ENCODE measurements around the gene SIGLEC11.
A peak's percentile ranks its signal among the peaks of the same experiment; 100 is the strongest.

Gene SIGLEC11

DNA sequence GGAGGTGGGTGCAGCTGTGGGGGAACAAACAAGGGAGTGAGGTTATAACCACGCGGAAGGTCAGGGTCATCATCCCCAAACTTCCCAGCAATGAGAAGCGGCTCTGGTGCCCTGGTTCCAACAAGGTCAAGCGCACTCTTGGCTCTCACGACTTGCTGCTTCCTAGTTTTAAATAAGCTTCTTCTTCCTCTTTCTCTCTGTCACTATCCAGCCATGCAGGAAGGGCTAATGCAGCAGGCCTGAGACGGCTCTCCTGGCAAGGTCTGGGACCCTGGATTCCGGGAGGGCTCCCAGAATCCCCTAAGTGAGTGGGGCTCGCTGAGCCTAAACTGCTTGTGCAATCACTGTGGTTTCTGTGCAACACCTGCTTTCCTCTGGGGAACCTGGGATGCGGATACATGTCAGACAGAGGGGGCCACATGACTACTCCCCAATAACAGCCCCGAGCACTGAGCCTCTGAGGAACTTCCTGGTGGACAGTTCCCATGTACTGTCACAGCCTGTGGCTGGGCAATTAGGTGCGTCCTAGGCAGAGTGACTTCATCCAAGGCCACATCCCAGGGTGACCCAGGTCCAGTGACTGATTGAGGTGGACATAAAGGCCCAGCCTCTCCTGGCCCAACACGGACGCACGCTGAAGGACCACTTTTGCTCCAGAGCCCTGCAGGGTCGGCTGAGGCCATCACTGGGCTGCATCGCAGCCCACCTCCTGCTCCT is 40.0 kb upstream of the SIGLEC11 start:
- no peak overlapping the region for H3K4me3 ChIP-seq (ENCODE audit: insufficient read depth, low read depth, low read length, poor library complexity, severe bottlenecking)
- peaks cover 77% of the 10 kb centered on the region for H3K36me3 ChIP-seq (ENCODE audit: control insufficient read depth, insufficient read depth, low read length)
- DNase-seq, result no peak
- no peaks in the 10 kb centered on the region for H3K27me3 ChIP-seq (replicated peaks; ENCODE audit: control insufficient read depth, insufficient read depth, low read length, poor library complexity, severe bottlenecking)
- peaks cover 9% of the 10 kb centered on the region for H3K4me1 ChIP-seq (ENCODE audit: control insufficient read depth, insufficient read depth, low read length, poor library complexity, severe bottlenecking)
- H3K27ac ChIP-seq (ENCODE audit: insufficient read depth, low read length, poor library complexity, severe bottlenecking), result no peak overlapping the region
- H3K9me3 ChIP-seq (ENCODE audit: control insufficient read depth, low read length), result no peaks in the 10 kb centered on the region

DNA sequence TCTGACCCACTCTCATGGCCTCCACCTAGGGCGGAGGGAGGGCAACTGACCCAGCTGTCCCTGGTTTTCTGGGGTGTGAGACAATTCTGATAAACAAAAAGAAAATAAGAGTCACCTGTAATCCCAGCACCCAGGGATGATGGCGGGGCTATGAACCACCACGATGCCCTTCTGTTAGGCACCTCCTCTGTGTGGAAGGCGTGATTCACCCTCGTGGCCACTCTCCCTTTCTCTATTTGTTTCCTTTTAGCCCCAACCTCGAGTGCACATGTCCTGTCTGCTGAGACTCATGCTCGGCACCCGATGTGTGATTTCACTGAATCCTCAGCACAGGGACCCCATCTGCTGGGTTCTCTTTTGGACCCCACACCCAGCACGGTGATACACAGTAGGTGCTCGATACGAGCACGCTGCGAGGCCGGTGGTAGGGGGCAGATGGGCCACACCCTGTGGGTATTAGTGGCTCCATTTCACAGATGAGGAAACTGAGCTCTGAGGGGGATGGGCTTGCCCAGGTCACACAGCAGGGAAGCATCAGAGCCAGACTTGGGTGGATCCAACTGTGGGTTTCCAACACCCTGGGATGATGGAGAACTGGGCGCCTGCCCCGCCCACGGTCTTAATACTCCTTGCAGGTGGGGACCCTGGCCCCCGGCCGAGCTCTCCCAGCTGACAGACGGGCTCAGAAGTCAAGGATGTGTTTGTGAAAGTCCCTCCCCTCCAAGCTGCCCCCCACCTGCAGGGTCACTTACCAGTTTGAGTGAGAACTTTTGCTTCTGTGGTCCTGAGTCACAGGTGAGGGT is 39.3 kb upstream of the SIGLEC11 start:
- no peak overlapping the region for H3K27ac ChIP-seq (ENCODE audit: insufficient read depth, low read length, poor library complexity, severe bottlenecking)
- no peaks in the 10 kb centered on the region for H3K9me3 ChIP-seq (ENCODE audit: control insufficient read depth, low read length)
- no peak for DNase-seq
- H3K4me1 ChIP-seq (ENCODE audit: control insufficient read depth, insufficient read depth, low read length, poor library complexity, severe bottlenecking), result peaks cover 9% of the 10 kb centered on the region
- H3K4me3 ChIP-seq (ENCODE audit: insufficient read depth, low read depth, low read length, poor library complexity, severe bottlenecking), result no peak overlapping the region
- H3K36me3 ChIP-seq (ENCODE audit: control insufficient read depth, insufficient read depth, low read length), result peaks cover 78% of the 10 kb centered on the region
- no peaks in the 10 kb centered on the region for H3K27me3 ChIP-seq (replicated peaks; ENCODE audit: control insufficient read depth, insufficient read depth, low read length, poor library complexity, severe bottlenecking)

DNA sequence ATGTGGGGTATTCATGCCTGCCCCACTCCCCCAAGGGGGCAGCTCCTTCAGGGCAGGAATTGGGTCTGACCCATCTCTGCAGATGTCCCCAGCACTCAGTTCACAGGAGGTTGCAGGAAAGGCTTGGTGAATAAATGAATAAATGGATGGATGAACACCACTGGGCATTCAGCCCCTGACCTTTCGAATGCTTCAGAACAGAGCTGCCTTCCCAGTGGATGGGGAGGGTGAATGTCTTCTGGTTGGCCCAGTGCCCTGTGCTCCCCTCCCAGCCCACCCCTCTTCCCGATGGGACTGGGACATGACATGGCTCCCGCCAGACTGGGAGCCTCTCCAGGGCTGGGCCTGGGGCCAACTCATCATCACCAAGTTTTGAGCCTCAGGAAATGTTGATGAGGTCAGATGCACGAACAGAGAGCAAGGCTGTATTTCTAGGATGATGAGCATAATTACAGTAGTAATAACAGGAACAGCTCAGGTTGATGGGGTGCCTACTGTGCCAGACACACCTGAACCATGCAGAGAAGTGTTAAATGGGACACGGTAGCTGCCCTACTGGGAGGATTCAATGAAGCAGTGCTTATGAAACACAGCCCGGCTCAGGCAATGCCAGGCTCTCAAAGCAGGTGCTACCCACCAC is 38.5 kb upstream of the SIGLEC11 start:
- DNase-seq, result no peak
- Histone ChIP-seq H3K4me3 (ENCODE audit: insufficient read depth, low read depth, low read length, poor library complexity, severe bottlenecking) (no peak overlapping the region), H3K4me1 (ENCODE audit: control insufficient read depth, insufficient read depth, low read length, poor library complexity, severe bottlenecking) (peaks cover 8% of the 10 kb centered on the region), H3K27me3 (replicated peaks; ENCODE audit: control insufficient read depth, insufficient read depth, low read length, poor library complexity, severe bottlenecking) (no peaks in the 10 kb centered on the region), H3K36me3 (ENCODE audit: control insufficient read depth, insufficient read depth, low read length) (peaks cover 80% of the 10 kb centered on the region), H3K27ac (ENCODE audit: insufficient read depth, low read length, poor library complexity, severe bottlenecking) (no peak overlapping the region), H3K9me3 (ENCODE audit: control insufficient read depth, low read length) (no peaks in the 10 kb centered on the region)

DNA sequence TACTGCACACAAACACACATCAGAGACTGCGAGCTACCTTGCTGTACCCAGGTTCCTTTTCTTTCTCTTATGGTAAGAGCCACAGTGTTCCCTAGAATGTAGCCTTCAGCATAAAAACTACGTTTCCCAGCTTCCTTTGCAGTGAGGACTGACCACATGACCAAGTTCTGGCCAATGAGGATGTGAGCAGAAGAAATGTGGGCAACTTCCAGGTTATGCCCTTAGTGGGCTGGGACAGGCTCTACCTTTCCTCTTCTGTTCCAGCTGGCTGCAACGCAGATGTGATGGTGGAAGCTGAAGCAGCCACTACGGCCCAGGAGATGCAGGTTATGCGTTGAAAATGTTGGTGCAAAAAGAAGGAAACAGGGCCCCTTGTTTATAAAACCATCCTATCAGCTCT is 36.7 kb upstream of the SIGLEC11 start:
- DNase-seq, result no peak
- Histone ChIP-seq H3K27me3 (replicated peaks; ENCODE audit: control insufficient read depth, insufficient read depth, low read length, poor library complexity, severe bottlenecking) (no peaks in the 10 kb centered on the region), H3K36me3 (ENCODE audit: control insufficient read depth, insufficient read depth, low read length) (peaks cover 77% of the 10 kb centered on the region), H3K4me1 (ENCODE audit: control insufficient read depth, insufficient read depth, low read length, poor library complexity, severe bottlenecking) (no peaks in the 10 kb centered on the region), H3K27ac (ENCODE audit: insufficient read depth, low read length, poor library complexity, severe bottlenecking) (no peak overlapping the region), H3K4me3 (ENCODE audit: insufficient read depth, low read depth, low read length, poor library complexity, severe bottlenecking) (no peak overlapping the region), H3K9me3 (ENCODE audit: control insufficient read depth, low read length) (no peaks in the 10 kb centered on the region)

DNA sequence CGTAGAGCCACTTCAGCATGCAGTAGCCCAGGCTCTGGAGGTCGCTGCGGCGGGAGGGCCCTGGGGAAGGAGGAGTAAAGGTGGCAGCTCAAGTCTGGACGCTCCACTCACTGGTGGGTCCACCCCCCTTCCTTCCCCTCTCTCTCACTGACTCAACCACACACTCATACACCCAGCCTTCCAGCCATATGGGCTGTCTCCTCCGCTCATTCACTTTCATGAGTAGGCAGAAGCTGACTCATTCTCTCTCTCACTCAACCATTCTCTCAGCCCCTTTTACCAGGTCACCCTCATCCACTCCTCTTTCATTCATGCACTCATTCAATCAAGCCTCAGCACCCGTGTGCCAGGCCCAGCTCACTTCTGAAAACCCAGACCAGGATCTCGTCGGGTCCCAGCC is 27.5 kb upstream of the SIGLEC11 start:
- H3K9me3 ChIP-seq (ENCODE audit: control insufficient read depth, low read length), result no peaks in the 10 kb centered on the region
- no peak overlapping the region for H3K27ac ChIP-seq (ENCODE audit: insufficient read depth, low read length, poor library complexity, severe bottlenecking)
- H3K4me3 ChIP-seq (ENCODE audit: insufficient read depth, low read depth, low read length, poor library complexity, severe bottlenecking), result no peak overlapping the region
- DNase-seq, result no peak
- H3K27me3 ChIP-seq (replicated peaks; ENCODE audit: control insufficient read depth, insufficient read depth, low read length, poor library complexity, severe bottlenecking), result no peaks in the 10 kb centered on the region
- H3K36me3 ChIP-seq (ENCODE audit: control insufficient read depth, insufficient read depth, low read length), result peaks cover 53% of the 10 kb centered on the region
- H3K4me1 ChIP-seq (ENCODE audit: control insufficient read depth, insufficient read depth, low read length, poor library complexity, severe bottlenecking), result no peaks in the 10 kb centered on the region

DNA sequence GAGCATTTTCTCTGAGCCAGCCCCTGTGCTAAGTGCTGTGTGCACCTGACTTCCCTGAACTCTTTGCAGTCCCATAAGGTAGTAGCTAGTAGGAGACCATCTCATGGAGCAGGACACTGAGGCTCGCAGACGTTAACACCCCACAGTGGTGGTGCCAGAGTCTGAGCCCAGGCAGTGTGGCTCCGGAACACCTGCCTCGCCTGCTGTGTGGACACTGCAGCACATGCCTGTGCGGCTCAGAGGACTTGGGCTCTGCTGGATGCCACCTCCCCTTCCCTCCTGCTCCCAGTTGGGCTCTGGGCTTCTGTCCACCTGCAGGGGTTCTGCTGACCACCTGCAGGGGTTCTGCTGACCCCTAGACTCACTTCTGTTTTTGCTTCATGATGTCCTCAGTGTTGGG is 27.0 kb upstream of the SIGLEC11 start:
- Histone ChIP-seq H3K9me3 (ENCODE audit: control insufficient read depth, low read length) (no peaks in the 10 kb centered on the region), H3K4me1 (ENCODE audit: control insufficient read depth, insufficient read depth, low read length, poor library complexity, severe bottlenecking) (no peaks in the 10 kb centered on the region), H3K4me3 (ENCODE audit: insufficient read depth, low read depth, low read length, poor library complexity, severe bottlenecking) (no peak overlapping the region), H3K27ac (ENCODE audit: insufficient read depth, low read length, poor library complexity, severe bottlenecking) (no peak overlapping the region), H3K27me3 (replicated peaks; ENCODE audit: control insufficient read depth, insufficient read depth, low read length, poor library complexity, severe bottlenecking) (no peaks in the 10 kb centered on the region), H3K36me3 (ENCODE audit: control insufficient read depth, insufficient read depth, low read length) (peaks cover 50% of the 10 kb centered on the region)
- DNase-seq, result no peak

DNA sequence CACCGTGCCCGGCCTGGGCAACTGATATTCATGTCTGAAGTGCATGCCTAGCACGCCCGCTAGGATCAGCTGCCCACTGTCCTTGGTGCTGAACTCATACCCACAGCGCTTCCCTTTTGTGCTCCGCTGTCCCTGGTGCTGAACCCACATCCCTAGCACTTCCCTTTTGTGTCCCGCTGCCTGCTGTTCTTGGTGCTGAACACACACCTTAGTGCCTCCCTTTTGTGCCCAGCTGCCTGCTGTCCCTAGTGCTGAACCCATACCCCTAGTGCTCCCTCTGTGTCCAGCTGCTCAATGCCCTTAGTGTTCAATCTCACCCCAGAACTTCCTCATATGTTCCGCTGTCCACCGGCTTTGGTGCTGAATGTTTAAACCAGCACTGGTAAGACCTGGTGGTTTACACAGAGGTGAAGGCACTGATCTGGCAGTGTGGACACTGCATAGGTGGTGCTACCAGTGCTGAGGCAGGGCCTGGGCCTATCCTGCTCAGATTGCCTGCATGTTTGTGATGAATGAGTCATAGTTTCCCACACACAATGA is 26.3 kb upstream of the SIGLEC11 start:
- Histone ChIP-seq H3K27ac (ENCODE audit: insufficient read depth, low read length, poor library complexity, severe bottlenecking) (no peak overlapping the region), H3K27me3 (replicated peaks; ENCODE audit: control insufficient read depth, insufficient read depth, low read length, poor library complexity, severe bottlenecking) (no peaks in the 10 kb centered on the region), H3K36me3 (ENCODE audit: control insufficient read depth, insufficient read depth, low read length) (peaks cover 42% of the 10 kb centered on the region), H3K4me1 (ENCODE audit: control insufficient read depth, insufficient read depth, low read length, poor library complexity, severe bottlenecking) (no peaks in the 10 kb centered on the region), H3K4me3 (ENCODE audit: insufficient read depth, low read depth, low read length, poor library complexity, severe bottlenecking) (no peak overlapping the region), H3K9me3 (ENCODE audit: control insufficient read depth, low read length) (no peaks in the 10 kb centered on the region)
- DNase-seq, result peak; percentile 47 to 67 (median 66)

DNA sequence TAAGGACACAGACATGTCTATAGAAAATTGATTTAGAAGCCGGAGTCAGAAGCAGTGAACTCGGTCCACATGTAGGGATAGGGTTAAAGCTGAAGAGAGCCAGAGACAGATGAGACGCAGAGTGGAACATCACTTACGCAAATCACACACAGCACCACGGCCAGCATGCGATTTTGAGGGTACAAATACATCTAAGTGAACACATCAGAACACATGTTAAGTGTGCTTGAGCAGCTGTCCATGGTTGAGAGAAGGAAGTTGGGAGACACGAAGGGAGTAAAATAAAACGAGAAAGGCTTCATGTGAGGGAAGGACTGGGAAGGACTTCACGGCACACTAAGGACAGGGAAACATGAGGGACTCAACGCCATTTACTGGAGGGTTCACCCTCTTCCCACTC is 25.4 kb upstream of the SIGLEC11 start:
- Histone ChIP-seq H3K27ac (ENCODE audit: insufficient read depth, low read length, poor library complexity, severe bottlenecking) (no peak overlapping the region), H3K4me3 (ENCODE audit: insufficient read depth, low read depth, low read length, poor library complexity, severe bottlenecking) (no peak overlapping the region), H3K36me3 (ENCODE audit: control insufficient read depth, insufficient read depth, low read length) (peaks cover 42% of the 10 kb centered on the region), H3K4me1 (ENCODE audit: control insufficient read depth, insufficient read depth, low read length, poor library complexity, severe bottlenecking) (no peaks in the 10 kb centered on the region), H3K9me3 (ENCODE audit: control insufficient read depth, low read length) (no peaks in the 10 kb centered on the region), H3K27me3 (replicated peaks; ENCODE audit: control insufficient read depth, insufficient read depth, low read length, poor library complexity, severe bottlenecking) (no peaks in the 10 kb centered on the region)
- DNase-seq, result no peak

DNA sequence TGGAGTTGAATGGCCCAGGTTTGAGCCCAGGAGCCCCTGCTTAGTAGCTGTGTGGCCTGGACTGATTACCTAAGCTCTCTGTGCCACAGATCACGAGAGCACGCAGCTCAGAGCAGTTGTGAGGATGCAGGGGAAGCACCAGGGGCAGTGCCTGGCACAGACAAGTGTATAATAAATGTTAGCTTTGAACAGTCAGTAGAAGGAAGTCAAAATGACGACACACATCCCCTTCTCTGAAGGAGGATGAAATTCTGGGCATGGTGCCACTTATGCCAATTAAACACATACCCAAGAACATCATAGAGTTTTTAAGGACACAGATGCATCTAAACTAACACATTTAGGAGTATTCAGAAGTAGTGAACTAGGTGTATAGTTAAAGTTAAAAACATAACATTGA is 24.9 kb upstream of the SIGLEC11 start:
- no peaks in the 10 kb centered on the region for H3K4me1 ChIP-seq (ENCODE audit: control insufficient read depth, insufficient read depth, low read length, poor library complexity, severe bottlenecking)
- H3K27ac ChIP-seq (ENCODE audit: insufficient read depth, low read length, poor library complexity, severe bottlenecking), result no peak overlapping the region
- H3K4me3 ChIP-seq (ENCODE audit: insufficient read depth, low read depth, low read length, poor library complexity, severe bottlenecking), result no peak overlapping the region
- H3K36me3 ChIP-seq (ENCODE audit: control insufficient read depth, insufficient read depth, low read length), result peaks cover 37% of the 10 kb centered on the region
- no peak for DNase-seq
- no peaks in the 10 kb centered on the region for H3K27me3 ChIP-seq (replicated peaks; ENCODE audit: control insufficient read depth, insufficient read depth, low read length, poor library complexity, severe bottlenecking)
- H3K9me3 ChIP-seq (ENCODE audit: control insufficient read depth, low read length), result no peaks in the 10 kb centered on the region

DNA sequence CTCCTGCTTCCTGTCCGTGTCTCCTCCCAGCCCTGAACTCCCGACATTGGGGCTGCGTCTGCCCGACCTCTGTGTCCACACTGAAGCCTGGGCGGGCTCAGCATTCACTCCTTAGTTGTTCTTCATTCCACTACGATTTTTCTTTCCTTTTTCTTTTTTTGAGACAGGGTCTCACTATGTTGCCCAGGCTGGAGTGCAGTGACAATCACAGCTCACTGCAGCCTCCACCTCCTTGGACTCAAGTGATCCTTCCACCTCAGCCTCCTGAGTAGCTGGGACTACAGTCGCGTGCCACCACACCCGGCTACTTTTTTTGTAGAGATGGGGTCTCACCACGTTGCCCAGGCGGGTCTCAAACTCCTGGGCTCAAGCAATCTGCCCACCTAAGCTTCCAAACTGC is 23.5 kb upstream of the SIGLEC11 start:
- Histone ChIP-seq H3K4me3 (ENCODE audit: insufficient read depth, low read depth, low read length, poor library complexity, severe bottlenecking) (no peak overlapping the region), H3K36me3 (ENCODE audit: control insufficient read depth, insufficient read depth, low read length) (peaks cover 28% of the 10 kb centered on the region), H3K27ac (ENCODE audit: insufficient read depth, low read length, poor library complexity, severe bottlenecking) (no peak overlapping the region), H3K9me3 (ENCODE audit: control insufficient read depth, low read length) (no peaks in the 10 kb centered on the region), H3K4me1 (ENCODE audit: control insufficient read depth, insufficient read depth, low read length, poor library complexity, severe bottlenecking) (no peaks in the 10 kb centered on the region), H3K27me3 (replicated peaks; ENCODE audit: control insufficient read depth, insufficient read depth, low read length, poor library complexity, severe bottlenecking) (no peaks in the 10 kb centered on the region)
- DNase-seq, result no peak
